NCI-H2029 treated with DMSO at 0.1 percent for 48 hours (cell line): ENCODE results near the gene STKLD1.
"Not testable (repeated sequence)": the region's sequence is repeated elsewhere in the genome, so short reads cannot be mapped to it uniquely, and the experiment has no call there.

ENCODE experiments used
- DNase-seq: peaks from one replicate; lab custom pipeline; 2025; lab: John Stamatoyannopoulos, UW

The STKLD1 gene

GRCh38 chr9:133362359-133363044 is 13.7 kb upstream of the STKLD1 start:
- no peak for DNase-seq

DNA sequence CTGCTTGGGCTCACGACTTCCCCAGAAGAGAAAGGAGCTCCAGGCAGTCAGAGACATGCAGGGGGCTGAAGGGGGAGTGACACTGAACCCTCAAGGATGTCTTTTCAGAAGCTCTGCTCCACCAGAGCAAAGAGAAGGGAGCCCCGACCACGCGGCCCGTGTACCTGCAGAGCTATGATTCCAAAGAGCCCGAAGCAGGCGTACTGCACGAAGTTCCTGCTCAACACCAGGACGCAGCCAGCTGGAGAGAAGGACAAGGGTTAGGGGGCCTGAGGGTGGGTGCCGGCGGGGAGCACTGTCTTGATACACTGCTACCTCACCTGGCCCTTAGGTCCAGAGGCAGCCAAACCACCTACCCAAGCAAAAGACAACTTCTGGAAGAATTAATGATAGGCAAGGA is 9.7 kb upstream of the STKLD1 start:
- DNase-seq: no peak

DNA sequence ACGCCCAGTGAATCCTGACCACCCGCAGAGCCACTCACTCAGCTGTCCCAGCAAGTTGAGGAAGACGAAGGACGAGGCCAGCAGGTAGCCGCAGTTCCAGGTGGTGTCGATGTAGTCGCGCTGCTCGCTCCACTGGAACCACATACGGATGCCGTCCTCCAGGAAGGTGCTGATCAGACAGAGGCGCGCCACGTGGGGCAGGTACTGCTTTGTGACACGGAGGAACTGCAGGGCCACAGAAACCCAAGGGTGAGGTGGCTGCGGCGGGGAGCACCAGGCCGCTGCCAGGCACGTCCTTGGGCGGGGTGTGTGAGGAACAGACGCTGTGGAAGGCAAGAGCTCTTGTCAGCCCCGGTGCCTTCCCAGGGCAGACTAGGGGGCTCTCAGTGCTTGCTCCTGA is 8.9 kb upstream of the STKLD1 start:
- DNase-seq: no peak

DNA sequence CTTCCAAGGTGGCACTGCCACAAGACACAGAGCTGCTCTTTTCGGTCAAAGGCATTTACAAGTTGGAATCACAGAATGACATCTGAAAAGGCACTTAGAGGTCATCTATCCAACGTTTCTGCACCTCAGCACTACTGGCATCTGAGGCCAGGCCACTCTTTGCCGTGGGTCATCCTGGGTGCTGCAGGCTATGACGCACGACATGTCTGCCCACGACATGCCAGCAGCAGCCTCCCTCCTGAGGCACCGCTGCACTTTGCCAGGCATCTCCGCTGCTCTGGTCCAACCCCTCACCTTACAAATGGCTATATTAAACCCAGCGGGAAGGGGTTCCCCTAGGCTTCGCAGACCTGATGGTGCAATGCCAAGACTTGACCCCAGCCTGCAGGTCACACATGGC is 8.4 kb upstream of the STKLD1 start:
- DNase-seq: no peak

DNA sequence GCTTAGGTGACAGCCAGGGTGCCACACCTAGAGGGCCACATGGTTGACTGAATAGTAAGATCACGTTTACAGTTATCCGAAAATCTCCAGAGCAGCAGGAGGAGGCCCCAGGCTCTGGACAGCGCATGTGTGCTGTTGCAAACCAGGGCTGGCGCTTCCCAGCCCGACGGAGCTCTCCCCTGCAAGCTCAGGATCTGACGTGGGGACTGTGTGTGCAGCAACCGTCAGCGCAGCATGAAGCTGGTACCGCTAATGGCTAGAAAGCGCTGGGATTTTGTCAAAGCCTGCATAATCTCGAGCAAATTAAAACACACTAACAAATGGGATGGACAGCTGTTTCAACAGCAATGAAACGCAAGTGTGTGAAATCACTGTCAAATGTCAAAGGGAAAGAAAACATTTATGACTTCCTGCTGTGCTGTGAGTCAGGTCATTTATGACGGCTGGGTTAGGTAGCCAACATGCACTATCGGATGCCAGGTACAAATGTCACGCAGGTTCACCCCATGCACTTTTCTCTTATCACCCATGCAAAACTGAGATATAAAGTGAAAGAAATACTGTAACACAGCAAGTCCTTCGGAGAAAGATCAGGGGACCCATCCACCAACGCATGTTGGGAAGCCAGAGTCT is 7.8 kb upstream of the STKLD1 start:
- DNase-seq: no peak

- DNase-seq: no peak
These were observed 6.7 kb upstream of the STKLD1 start for GRCh38 chr9:133369422-133369821.

GRCh38 chr9:133369933-133370332 is 6.2 kb upstream of the STKLD1 start:
- no peak for DNase-seq

- DNase-seq: no peak
These were observed 5.5 kb upstream of the STKLD1 start for GRCh38 chr9:133370685-133371084.

GRCh38 chr9:133371261-133371711 is 4.9 kb upstream of the STKLD1 start:
- DNase-seq: no peak

DNA sequence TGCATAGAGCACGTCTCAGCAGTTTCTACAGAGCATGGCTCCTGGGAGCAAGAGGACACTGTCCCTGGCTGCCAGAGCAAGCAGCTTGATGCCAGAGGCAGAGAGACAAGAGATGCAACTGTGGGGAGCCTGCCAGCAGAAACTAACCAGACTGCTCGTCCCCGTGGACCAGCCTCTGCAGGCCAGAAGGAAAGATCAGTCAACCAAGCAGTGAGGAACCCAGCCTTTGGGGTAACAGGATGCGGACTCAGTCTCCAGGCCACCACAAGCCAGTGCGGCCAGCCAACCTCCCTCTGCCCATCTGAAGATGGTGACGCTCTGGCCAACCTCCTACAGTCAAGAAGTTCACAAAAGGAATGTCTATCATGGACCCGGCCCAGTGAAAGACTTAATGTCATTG is 4.0 kb upstream of the STKLD1 start:
- no peak for DNase-seq

- no peak for DNase-seq
These were observed 1.5 kb upstream of the STKLD1 start for GRCh38 chr9:133374612-133375115.

DNA sequence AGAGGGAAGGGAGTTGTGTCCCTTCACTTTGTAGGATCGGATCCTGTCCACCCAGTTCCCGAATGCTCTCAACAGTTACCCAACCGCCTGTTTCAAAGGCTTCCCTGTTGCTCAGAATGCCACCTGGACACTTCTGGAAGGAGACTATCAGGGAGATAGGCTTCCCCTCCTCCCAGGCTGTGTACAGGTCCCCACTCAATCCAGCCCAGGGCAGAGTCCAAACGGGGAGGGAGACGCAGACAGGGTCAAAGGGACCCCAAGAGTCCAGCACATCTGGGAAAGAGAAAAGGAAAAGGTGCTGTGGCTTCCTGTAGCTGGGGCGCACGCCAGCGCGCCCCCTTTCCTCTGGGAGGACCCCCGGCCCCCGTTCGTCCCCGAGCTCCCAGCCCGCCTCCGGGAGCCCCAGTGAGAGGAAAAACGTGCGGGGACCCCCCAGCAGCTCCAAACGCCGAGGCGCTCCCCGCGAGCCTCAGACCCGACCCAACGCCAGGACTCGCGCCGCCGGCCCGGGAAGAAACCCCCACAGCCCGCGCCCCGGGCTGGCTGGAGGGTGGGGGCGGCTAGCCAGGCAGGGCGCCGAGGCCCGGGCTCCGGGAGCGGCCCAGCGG is 946 bp upstream of the STKLD1 start:
- DNase-seq: no peak

DNA sequence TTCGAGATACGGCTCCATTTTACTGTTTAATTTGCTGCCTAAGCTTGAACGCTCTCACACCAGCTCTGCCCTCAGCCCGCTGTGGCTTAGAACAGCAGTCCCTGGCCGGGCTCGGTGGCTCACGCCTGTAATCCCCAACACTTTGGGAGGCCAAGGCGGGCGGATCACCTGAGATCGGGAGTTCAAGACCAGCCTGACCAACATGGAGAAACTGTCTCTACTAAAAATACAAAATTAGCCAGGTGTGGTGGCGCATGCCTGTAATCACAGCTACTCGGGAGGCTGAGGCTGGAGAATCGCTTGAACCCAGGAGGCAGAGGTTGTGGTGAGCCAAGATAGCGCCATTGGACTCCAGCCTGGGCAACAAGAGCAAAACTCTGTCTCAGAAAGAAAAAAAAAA is 1.1 kb downstream of the STKLD1 start:
- DNase-seq: not testable (repeated sequence)

DNA sequence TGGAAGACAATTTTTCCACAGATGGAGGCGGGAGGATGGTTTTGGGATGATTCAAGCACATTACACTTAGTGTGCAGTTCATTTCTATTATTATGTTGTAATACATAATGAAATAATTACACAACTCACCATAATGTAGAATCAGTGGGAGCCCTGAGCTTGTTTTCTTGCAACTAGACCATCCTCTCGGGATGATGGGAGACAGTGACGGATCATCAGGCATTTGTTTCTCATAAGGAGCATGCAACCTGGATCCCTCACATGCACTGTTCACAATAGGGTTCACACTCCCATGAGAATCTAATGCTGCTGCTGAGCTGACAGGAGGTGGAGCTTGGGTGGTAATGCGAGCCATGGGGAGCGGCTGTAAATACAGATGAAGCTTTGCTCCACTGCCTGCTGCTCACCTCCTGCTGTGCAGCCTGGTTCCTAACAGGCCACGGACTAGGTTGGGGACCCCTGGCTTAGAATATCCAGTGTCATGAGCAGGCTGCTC is 1.6 kb downstream of the STKLD1 start:
- DNase-seq: no peak

DNA sequence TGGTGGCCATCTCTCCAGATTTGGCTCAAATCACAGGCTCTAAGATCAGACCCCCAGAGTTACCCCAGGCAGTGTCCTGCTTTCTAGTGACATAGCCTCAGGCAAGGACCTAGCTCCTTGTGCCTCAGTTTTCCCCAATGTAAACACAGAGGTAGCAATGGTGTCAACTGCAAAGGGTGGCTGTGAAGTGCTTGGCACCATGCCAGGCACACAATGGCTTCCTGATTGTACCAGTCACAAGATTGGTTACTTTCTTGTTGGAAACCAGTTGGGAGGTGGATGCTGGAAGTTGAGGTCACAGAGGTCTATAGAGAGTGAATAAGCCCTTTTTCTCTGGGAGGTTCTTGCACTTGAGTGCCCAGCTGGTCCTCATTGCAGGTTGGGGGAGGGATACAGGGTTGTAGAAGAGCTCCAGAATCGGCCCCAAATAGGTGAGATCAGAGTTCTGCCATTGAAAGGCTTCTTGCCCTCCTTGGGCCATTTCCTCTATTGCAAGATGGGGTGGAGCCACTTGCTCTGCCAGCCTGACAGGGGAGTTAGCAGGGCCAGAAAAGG is 2.3 kb downstream of the STKLD1 start:
- DNase-seq: no peak

GRCh38 chr9:133379153-133380086 is 3.3 kb downstream of the STKLD1 start:
- no peak for DNase-seq

GRCh38 chr9:133380734-133381133 is 4.6 kb downstream of the STKLD1 start:
- no peak for DNase-seq

DNA sequence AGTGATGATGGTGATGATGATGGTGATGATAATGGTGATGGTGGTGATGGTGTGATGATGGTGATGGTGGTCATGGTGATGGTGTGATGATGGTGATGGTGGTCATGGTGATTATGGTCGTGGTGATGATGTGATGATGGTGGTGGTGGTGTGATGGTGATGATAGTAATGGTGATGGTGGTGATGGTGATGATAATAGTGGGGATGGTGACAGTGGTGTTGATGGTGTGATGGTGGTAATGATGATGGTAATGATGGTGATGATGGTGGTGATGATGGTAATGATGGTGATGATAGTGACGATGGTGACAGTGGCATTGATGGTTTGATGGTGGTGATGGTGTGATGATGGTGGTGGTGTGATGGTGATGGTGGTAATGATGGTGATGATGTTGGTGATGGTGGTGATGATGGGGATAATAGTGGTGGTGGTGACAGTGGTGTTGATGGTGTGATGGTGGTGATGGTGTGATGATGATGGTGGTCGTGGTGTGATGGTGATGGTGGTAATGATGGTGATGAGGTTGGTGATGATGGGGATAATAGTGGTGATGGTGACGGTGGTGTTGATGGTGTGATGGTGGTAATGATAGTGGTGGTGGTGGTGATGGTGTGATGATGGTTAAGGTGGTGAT is 6.5 kb downstream of the STKLD1 start:
- no peak for DNase-seq

GRCh38 chr9:133383438-133383837 is 7.3 kb downstream of the STKLD1 start:
- no peak for DNase-seq

DNA sequence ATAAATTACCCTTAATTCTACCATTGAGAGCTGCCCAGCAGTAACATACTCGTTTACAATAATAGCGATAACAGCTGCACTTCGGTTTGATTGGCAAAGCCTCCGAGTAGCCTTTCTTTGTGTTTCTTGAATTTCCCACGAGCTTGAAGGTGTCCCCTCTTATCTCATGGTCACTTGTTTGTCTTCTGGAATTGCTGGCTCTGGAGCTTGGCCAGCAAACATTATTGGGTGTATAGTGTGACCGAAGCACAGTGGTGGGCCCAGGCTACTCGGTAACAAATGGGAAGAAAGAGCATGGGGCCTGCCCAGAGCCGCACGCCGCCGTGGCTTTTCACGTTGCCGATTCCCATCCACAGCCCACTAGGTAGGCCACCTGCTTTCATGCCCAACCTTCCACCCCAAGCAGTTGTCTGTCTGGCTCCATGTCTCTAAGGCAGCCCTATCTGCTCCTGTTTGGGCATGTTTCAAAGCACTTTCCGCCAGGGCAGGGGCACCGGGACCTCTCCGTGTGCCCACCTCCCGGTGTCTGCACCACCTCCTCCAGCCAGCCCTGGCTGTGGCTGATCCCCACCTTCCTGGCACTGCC is 8.7 kb downstream of the STKLD1 start:
- DNase-seq: no peak

DNA sequence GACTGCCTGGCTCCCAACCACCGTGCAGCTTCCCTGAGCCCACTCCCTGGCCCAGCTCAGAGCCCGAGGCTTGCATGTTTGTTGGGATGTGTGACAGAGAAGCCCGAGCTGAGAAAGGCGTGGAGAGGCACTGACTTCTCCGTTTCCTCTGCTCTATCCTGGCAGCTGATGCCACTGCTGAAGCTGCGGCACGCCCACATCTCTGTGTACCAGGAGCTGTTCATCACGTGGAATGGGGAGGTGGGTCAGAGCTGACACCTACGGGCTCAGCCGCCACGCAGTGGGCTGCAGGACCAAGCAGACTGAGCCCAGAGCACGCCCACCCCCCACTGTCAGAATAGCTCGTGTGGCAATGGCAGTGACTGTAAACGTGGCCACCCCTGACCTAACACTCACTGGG is 9.3 kb downstream of the STKLD1 start:
- no peak for DNase-seq
